Measurements from ENCODE around the gene CHRNA5.
"Not testable (repeated sequence)": the region's sequence is repeated elsewhere in the genome, so short reads cannot be mapped to it uniquely, and the experiment has no call there.

The CHRNA5 gene

GRCh38 chr15:78565097-78565950, at the start of gene CHRNA5:
CHRNA5 (plus strand) TSS chr15:78565520; CDS start chr15:78565720, 200 bp downstream.
- peak within 1 kb of the TSS; percentile 68 for H3K4me3 ChIP-seq (ENCODE audit: low read length)
- peak; percentile 34 for DNase-seq (ENCODE audit: low read depth)
- TF ChIP-seq CTCF (conservative IDR thresholded peaks at IDR 0.05; ENCODE audit: low read depth, low read length): no peak

- DNase-seq (ENCODE audit: low read depth); H3K4me3 ChIP-seq (ENCODE audit: low read length): not testable (repeated sequence)
Measured at GRCh38 chr15:78520035-78520434, 45.3 kb upstream of the CHRNA5 start.

- DNase-seq (ENCODE audit: low read depth): no peak
- TF ChIP-seq CTCF (conservative IDR thresholded peaks at IDR 0.05; ENCODE audit: low read depth, low read length): no peak
- no peak overlapping the region for H3K4me3 ChIP-seq (ENCODE audit: low read length)
Measured at GRCh38 chr15:78524230-78524629, 41.1 kb upstream of the CHRNA5 start.

- DNase-seq (ENCODE audit: low read depth): no peak
- TF ChIP-seq CTCF (conservative IDR thresholded peaks at IDR 0.05; ENCODE audit: low read depth, low read length): no peak
- no peak overlapping the region for H3K4me3 ChIP-seq (ENCODE audit: low read length)
Measured at GRCh38 chr15:78527325-78527724, 38.0 kb upstream of the CHRNA5 start.

- TF ChIP-seq CTCF (conservative IDR thresholded peaks at IDR 0.05; ENCODE audit: low read depth, low read length): no peak
- no peak overlapping the region for H3K4me3 ChIP-seq (ENCODE audit: low read length)
- DNase-seq (ENCODE audit: low read depth): no peak
Measured at GRCh38 chr15:78533331-78533730, 32.0 kb upstream of the CHRNA5 start.

GRCh38 chr15:78536134-78536533, 29.2 kb upstream of the CHRNA5 start:
- no peak overlapping the region for H3K4me3 ChIP-seq (ENCODE audit: low read length)
- no peak for DNase-seq (ENCODE audit: low read depth)
- no peak for TF ChIP-seq CTCF (conservative IDR thresholded peaks at IDR 0.05; ENCODE audit: low read depth, low read length)

- TF ChIP-seq CTCF (conservative IDR thresholded peaks at IDR 0.05; ENCODE audit: low read depth, low read length): no peak
- H3K4me3 ChIP-seq (ENCODE audit: low read length): no peak overlapping the region
- DNase-seq (ENCODE audit: low read depth): no peak
Measured at GRCh38 chr15:78537266-78537905, 27.9 kb upstream of the CHRNA5 start.
